SU-DHL-6 (cell line): Measurements from ENCODE around the gene SEC14L5.

Source experiments
- EZH2phosphoT487 ChIP-seq: fragments of 200-600 bp; sonication (generic), shearing (Covaris generic); conservative IDR thresholded peaks from 2 replicates; pipeline ENCODE4 v1.6.1; 2018; ENCODE audit warnings: mild to moderate bottlenecking, antibody characterized with exemption, low read length, moderate library complexity, mixed read lengths
- TF ChIP-seq, protein P1 (sequence below): fragments of 200-600 bp; sonication (generic); IDR thresholded peaks from one replicate; pipeline ENCODE4 v1.5.1; 2017; ENCODE audit warnings: antibody characterized with exemption, mild to moderate bottlenecking, low read length, moderate library complexity; ENCODE audit not compliant: insufficient read depth, poor library complexity, severe bottlenecking

DNA sequence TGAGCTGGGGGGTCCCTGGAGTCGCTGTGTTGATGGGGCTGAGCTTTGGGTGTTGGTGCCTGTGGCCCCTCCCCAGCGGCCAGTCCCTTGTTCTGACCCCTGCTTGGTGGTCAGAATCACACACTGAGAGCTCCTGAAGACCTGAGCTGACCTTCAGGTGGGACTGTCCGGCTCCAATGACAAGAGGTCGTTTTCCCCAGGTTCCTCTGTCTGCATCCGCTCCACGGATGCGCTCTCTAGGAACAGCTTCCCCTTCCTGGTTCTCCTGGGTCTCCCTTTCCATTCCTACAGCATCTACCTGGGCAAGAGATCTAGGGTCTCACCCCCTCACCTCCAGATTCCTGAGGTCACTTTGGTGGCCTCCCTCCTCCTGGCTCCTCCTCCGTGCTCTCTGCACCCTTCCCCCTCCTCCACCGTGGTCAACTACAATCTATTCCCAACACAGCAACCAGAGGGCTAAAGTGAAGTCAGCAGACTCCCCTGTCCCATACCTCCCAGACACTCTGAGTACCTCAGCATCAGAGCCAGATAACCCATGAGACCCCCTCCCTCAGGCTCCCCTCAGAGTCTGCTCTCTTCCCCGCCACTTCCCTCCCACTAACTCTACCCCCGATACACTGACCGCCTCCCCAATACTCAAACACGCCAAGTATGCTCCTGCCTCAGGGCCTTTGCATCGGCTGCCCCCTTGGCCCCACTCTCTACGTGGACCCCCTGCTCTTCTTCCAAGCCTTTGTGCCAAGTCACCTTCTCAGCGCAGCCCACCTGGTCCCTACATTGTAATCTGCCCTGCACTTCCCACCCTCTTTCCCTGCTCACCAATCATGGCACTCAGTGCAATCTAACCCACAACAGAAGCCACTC is 9.0 kb upstream of the SEC14L5 start:
- TF ChIP-seq, protein P1, sequence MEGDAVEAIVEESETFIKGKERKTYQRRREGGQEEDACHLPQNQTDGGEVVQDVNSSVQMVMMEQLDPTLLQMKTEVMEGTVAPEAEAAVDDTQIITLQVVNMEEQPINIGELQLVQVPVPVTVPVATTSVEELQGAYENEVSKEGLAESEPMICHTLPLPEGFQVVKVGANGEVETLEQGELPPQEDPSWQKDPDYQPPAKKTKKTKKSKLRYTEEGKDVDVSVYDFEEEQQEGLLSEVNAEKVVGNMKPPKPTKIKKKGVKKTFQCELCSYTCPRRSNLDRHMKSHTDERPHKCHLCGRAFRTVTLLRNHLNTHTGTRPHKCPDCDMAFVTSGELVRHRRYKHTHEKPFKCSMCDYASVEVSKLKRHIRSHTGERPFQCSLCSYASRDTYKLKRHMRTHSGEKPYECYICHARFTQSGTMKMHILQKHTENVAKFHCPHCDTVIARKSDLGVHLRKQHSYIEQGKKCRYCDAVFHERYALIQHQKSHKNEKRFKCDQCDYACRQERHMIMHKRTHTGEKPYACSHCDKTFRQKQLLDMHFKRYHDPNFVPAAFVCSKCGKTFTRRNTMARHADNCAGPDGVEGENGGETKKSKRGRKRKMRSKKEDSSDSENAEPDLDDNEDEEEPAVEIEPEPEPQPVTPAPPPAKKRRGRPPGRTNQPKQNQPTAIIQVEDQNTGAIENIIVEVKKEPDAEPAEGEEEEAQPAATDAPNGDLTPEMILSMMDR: no peak
- no peak for TF ChIP-seq EZH2phosphoT487
